ENCODE data around the gene VMAC. TPM values are rescaled to one million over a fixed set of nuclear protein-coding genes. Genes with fewer than 3 reads are reported as not detected.
A peak's percentile ranks its signal among the peaks of the same experiment; 100 is the strongest.
"Not testable (repeated sequence)": the region's sequence is repeated elsewhere in the genome, so short reads cannot be mapped to it uniquely, and the experiment has no call there.

The VMAC gene, protein sequence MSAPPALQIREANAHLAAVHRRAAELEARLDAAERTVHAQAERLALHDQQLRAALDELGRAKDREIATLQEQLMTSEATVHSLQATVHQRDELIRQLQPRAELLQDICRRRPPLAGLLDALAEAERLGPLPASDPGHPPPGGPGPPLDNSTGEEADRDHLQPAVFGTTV
- total RNA-seq = 4.6 TPM

DNA sequence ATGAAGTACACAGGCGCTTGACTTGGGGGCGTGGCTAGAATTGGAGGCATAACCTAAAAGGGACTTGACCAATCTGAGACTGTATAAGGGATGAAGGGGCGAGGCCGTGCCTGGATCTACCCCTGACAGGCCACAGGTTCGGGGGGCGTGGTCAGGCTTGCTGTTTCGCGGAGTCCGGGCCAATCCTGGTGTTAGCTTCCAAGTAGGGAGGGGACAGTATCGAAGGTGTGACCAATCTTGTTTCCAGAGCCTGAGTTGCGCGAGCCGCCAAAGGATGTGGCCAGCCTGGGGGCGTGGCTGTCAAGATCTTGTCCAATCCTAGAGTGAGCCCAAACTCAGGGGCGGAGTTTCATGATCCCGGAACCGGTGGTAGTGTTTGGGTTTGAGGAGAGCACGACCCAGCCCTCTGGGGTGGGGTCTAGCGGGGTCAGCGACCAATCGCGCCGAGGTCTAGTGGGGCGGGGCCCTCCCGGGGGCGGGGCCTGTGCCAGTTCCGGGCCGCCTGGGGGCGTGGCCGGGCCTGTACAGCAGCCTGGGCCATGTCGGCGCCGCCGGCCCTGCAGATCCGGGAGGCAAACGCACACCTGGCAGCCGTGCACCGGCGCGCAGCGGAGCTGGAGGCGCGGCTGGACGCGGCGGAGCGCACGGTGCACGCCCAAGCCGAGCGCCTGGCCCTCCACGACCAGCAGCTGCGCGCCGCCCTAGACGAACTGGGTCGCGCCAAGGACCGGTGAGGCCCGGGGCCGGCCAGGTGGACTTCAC is at the start of gene VMAC:
TSS of gene VMAC (plus strand) at position 521 of the 762 bp plus-strand sequence. CDS start at position 540, 19 bp downstream.
- peak; percentile 100 for DNase-seq

DNA sequence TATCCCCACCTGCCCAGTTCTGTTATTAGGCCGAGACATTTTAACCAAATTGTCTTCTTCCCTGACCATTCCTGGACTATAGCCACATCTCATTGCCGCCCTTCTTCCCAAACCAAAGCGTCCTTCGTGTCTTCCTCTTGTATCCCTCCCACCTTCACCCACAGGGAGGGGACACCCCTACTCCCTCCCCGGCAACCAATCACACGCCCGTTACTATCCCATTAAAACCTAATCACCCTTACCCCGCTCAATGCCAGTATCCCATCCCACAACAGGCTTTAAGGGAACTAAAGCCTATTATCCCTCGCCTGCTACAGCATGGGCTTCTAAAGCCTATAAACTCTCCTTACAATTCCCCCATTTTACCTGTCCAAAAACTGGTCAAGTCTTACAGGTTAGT is 49.5 kb upstream of the VMAC start:
- DNase-seq = not testable (repeated sequence)

DNA sequence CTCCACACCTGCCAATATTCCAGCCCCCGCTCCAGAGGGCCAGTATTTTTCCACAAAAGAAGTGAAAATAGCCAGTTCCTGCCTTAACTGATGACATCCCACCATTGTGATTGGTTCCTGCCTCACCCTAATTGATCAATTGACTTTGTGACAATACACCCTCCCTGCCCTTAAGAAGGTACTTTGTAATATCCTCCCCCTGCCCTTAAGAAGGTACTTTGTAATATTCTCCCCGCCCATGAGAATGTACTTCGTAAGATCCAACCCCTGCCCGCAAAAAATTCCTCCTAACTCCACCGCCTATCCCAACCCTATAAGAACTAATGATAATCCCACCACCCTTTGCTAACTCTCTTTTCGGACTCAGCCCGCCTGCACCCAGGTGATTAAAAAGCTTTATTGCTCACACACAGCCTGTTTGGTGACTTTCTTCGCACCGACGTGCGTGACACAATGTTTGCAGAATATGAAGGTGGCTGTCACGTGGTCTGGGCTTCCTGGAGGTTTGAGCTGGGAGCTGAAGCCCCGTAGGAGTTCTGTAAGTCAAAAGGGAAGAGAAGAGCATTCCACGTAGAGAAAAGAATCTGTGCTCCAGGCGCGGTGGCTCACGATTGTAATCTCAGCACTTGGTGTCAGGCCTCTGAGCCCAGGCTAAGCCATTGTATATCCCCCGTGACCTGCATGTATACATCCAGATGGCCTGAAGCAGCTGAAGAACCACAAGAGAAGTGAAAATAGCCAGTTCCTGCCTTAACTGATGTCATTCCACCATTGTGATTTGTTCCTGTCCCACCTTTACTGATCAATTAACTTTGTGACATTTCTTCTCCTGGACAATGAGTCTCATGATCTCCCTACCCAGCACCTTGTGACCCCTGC is 47.2 kb upstream of the VMAC start:
- DNase-seq = no peak

DNA sequence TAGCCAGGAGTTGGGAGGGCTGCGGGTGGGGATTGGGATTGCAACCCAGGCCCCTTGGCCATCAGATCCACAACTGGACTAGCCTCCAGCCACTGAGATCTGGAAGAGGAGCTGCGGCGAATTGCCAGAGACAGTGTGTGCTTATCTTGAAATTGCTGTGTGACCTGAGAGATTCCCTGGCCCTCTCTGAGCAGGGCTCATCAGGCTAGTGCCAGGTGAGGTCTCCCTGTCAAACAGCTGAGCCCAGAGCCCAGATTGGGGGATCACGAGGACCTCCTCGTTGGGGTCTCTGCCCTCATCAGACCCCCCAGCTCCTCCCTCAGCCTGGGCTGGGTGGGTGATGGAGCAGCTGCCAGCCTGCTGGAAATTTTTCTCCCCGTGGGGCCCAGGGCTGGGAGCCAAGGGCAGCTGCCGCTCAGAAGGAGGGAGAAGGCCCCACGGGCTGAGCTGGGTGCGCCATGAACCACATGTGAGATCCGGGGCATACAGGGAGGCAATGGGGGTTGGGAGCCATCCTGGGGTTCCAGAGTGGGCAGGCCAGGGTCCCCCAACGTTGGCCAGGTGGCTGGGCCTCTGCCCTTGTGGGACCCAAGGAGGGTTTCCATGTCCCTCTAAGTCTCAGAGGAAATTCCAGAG is 41.5 kb upstream of the VMAC start:
- DNase-seq = no peak

DNA sequence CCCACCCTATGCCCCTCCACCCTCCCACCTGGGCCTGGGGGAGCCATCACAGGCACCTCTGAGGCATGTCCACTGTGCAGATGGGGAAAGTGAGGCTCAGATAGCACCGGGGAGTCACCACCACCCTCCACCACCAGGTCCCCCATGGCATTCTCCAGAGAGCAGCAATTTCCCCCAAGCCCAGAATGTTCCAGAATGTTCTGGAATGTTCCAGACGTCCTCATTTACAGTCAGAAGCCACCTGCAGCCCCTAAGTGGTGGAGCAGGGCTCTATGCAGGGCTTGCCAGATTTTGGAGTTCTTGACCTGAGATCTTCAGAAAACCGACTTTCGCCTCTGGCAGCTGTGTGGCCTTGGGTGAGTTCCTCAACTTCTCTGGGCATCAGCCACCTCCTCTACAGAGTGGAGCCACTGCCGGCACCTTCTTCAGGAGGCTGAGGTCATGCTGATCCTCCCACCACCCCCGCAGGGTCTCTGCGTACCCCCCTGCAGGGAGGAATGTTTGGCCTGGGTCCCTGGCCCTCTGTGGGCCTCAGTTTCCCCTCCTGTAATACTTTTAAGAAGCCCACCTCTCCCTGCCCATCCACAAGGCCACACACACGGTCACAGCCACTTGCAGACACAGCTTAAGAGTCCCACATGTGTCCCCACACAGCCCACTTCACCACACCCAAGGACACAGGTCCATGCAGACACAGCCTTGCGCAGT is 40.5 kb upstream of the VMAC start:
- no peak for DNase-seq

DNA sequence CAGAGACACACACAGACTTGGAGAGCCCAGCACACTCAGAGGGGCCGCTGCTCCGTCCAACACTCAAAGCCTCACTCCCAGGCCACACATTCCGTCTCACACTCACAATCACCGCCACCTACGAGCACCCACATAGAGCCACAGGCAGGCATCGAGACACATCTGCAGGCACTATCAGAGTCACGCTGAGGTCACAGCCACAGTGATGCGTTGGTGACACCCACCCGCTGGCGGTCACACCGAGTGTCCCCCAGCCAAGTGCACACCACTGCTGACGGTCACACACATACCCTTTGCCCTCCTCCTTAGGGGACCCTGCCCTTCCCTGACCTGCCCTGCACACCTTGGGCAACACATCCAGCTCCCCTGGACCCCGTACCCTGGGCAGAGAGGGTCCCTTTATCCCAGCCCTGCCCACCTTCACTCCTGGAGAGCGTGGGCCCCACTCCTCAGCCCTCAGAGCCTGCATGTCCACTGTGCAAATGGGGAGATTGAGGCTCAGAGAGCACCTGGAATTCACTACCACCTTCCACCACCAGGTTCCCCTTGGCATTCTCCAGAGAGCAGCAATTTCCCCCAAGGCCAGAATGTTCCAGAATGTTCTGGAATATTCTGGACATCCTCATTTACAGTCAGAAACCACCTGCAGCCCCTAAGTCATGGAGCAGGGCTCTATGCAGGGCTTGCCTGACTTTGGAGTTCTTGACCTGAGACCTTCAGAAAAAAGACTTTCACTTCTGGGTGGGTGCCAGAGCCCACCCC is 39.8 kb upstream of the VMAC start:
- DNase-seq = no peak

DNA sequence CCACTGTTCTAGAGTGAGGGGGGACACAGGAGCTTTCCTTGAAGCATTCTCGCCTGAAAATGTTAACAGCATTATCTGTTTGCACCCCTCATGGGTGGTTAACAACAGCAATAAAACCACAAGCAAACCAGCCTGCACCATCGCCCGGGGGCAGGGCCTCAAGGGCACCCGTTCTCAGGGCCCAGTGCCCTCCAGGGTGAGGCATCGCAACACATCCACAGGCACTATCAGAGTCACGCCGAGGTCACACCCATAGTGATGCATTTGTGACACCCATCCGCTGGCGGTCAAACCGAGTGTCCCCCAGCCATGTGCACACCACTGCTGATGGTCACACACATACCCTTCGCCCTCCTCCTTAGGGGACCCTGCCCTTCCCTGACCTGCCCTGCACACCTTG is 38.9 kb upstream of the VMAC start:
- DNase-seq = no peak

DNA sequence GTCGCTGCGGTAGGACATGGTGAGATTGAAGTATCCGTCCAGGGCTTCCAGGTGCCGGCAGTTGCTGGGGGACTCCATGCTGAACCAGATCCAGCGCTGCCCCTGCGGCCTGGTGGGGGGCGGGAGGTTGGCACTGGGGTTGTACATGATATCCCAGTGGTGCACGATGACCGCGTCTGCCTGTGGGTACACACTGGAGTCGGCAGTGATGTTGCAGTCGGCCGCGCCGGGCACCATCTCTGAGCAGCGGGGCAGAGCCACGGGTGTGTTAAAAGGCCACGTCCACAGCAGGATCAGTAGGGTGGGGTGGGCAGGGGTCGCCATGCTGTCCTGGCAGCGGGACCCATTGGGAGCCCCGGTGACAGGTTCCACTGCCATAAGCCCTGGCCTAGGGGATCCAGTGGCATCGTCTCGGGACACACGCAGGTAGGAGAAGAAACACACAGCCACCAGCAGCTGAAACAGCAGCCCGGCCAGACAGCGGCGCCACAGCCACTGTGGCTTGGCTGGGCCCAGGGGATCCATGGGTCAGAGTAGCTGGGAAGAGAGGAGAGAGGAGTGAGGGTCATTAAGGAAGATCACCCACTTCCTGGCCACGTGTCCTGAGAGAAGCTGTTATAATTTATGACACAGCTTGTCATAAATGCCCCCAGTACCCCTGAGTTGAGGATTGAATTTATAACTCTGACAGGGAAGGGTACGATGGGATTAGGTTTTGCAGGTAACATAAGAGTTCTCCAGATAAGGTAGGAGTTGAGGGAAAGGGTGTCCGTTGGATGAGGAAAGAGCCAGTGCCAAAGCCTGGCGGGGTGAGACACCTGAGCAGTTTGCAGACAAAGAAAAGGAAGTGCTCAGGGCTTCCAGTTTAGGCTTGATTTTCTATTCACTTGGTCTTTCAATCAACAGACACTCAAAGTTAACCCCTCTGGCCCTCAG is 37.2 kb upstream of the VMAC start:
- DNase-seq = no peak

DNA sequence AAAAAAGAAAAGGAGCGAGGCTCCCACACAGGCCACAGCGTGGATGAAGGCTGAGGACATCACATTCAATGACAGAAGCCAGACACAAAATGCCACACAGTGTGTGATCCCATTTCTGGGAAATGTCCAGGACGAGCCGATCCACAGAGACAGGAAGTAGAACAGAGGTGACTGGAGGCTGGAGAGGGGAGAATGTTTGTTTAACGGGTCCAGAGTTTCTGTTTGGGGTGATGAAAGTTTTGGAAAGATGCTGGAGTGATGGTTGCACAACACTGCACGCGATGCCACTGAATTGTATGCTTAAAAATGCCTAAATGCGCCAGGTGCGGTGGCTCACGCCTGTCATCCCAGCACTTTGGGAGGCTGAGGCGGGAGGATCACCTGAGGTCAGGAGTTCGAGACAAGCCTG is 33.7 kb upstream of the VMAC start:
- no peak for DNase-seq

DNA sequence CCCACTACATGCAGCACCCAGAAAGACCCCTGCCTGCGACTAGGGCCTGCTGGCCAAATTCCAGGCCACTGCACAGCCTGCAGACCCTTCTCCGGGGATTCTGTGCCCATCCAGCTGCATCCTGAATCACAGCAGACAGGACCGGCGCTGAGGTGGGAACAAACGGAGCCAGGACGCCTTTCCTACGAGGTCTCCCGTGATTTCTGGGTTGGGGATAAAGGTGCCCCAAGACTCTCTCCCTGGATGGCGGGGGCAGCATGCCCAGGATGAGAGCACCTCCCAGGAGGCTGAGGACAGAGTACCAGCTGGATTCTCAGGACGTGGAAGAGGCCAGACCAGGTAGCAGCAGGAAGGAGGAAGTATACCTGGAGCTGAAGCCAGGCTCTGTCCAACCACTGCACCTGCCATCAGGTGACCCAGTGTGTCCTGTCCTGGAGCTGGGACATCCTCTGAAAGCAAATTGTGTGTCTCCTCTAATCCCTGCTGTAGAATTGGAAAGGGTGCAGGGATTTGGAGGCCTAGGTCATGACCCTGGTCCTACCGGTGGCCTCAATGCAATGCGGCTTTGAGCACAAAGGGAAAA is 31.0 kb upstream of the VMAC start:
- no peak for DNase-seq

DNA sequence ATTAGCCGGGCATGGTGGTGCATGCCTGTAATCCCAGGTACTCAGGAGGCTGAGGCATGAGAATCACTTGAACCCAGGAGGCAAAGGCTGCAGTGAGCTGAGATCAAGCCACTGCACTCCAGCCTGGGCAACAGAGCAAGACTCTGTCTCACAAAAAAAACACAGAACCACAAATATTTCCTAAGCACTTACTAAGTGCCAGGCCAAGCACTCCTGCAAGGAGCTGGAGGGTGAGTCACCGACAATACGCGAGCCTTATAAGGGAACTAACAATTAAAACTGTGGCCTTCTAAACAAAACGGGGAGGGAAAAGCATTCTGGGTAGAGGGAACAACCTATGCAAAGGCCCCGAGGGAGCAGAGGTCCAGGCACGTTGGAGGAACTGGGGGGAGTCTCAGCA is 30.2 kb upstream of the VMAC start:
- not testable (repeated sequence) for DNase-seq

DNA sequence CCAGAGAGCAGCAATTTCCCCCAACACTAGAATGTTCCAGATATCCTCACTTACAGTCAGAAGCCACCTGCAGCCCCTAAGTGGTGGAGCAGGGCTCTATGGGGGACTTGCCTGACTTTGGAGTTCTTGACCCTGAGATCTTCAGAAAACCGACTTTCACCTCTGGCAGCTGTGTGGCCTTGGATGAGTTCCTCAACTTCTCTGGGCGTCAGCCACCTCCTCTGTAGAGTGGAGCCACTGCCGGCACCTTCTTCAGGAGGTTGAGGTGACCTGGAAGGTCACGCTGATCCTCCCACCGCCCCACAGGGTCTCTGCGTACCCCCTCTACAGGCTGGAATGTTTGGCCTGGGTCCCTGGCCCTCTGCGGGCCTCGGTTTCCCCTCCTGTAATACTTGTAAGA is 27.2 kb upstream of the VMAC start:
- no peak for DNase-seq

DNA sequence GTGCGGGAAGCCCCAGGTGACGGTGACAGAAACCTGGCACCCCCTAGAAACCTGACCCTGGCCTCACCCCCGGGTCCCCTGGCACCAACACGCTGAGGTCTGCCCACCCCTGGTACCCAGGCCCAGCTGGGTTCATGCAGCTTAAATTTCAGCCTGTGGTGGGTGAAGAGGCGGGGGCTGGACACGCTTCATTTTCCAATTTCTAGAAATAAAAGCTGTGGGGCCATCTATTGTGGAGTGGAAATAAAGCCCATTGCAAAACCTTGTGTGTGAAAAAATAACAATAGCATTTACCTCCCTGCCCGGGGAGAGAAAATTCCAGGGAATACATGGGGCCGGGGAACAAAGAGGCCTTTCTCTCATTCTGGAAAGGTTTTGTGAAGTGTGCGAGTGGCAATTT is 26.8 kb upstream of the VMAC start:
- no peak for DNase-seq

DNA sequence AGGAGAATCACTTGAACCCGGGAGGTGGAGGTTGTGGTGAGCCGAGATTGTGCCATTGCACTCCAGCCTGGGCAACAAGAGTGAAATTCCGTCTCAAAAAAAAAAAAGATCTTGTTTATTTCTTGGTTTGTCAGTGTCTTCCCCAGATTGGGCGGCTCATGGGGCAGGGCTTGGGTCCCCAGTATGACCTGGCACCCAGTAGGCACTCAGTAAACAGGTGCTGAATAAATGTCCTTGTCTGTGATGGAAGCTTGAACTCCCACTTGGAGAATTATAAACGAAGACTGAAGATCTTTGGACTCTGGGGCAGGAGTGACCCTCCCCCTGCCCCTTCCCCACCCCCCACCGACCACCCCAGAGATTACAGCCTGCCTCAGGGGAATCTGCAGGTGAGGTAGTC is 24.5 kb upstream of the VMAC start:
- DNase-seq = no peak

DNA sequence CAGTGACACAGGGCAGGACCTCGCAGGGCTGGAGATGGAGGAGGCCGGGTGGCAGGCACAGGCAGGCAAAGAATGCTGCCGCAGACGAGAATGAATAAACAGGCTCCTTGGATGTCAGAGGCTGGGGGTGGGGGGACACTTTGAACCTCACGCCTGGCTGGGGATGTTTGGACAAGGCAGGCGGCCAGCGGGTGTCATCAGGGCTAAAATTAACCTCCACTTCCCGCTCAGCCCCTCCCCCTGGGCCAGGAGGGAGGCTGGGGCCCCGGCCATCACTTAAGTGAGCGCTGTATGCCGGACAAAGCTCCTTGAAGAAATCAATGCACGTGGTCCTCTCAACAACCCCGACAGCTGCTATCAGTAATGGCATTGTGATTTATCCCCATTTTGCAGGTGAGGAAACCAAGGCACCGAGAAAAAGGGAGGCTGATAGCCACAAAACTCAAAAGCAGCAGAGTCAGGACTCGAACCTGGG is 24.0 kb upstream of the VMAC start:
- DNase-seq = no peak

DNA sequence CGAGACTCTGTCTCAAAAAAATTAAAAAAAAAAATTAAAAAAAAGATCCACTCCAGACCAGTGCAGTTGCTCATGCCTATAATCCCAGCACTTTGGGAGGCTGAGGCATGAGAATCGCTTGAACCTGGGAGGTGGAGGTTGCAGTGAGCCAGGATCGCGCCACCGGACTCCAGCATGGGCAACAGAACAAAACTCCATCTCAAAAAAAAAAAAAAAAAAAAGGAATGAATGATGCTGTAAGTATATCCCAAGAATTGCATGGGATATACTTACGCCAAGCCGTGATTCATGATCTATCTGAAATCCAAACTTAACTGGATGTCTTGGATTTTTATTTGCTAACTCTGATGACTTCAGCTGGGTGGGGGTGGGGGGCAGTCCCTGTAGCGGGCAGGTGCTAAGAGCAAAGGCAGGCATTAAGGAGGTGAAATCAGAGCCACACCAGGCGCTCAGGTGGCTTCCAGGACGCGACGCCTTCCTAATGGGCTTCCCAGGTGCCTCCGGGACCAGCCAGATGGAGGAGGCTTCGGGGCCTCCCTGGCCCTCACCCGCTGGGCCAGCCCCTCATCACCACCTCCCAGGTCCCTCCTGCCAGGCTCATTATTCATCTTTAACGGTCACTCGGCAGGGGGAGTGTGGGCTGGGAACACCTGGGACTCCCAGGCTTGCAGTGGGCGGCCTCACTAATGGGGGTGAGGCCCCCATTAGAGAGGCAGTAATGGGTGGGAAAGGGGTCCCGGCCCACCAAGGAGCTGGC is 23.0 kb upstream of the VMAC start:
- DNase-seq = no peak

DNA sequence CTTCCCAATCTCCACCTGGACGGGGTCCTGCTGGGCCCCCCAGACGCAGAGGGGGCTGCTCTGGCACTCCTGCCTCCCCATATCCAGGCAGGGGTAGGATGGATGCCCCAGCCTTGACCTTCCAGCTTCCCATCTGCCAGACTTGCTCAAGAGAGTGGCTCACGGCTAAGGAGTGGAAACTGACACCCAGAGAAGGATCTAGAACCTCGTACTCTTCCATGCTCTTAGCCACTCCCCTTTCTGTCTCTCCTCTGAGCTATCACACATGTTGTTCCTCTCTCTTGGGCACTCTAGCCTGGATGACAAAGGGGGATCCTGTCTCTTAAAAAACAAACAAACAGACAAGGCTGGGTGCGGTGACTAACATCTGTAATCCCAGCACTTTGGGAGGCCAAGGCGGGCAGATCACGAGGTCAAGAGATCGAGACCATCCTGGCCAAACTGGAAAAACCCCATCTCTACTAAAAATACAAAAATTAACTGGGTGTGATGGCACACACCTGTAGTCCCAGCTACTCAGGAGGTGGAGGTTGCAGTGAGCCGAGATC is 22.2 kb upstream of the VMAC start:
- DNase-seq = no peak

DNA sequence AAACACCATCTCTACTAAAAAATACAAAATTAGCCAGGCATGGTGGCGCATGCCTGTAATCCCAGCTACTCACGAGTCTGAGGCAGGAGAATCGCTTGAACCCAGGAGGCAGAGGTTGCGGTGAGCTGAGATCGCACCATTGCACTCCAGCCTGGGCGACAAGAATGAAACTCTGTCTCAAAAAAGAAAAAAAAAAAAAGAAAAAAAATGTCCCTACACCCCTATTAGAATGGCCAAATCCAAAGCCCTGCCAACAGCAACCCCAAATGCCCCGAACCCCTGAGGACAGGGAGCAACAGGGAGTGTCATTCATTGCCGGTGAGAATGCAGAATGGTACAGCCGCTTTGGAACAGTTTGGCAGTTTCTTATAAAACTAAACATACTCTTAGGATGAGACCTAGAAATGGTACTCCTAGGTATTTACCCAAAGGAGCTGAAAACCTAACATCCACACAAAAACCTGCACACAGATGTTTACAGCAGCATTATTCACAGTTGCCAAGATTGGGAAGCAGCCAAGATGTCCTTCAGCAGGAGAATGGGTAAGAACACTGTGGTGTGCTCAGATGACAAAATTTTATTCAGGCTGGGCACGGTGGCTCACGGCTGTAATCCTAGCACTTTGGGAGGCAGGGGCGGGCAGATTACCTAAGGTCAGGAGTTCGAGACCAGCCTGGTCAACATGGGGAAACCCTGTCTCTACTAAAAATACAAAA is 21.4 kb upstream of the VMAC start:
- not testable (repeated sequence) for DNase-seq
